BJ (cell line): ENCODE measurements around the gene SCARF2. TPM values are rescaled to one million over a fixed set of nuclear protein-coding genes. Genes with fewer than 3 reads are reported as not detected.
"Not testable (repeated sequence)": the region's sequence is repeated elsewhere in the genome, so short reads cannot be mapped to it uniquely, and the experiment has no call there.

ENCODE experiments used
- CTCF ChIA-PET: fragments of 350-600 bp; formaldehyde crosslinking; extraction: SDS; loops from one replicate; lab custom pipeline; 2021; ENCODE audit warnings: antibody characterized with exemption, inconsistent platforms; lab: Yijun Ruan, JAX
- POLR2A ChIA-PET: fragments of 300-600 bp; sonication (Branson Sonifier 250); formaldehyde crosslinking; extraction: SDS; loops from one replicate; lab custom pipeline; 2021; ENCODE audit warnings: antibody characterized with exemption; lab: Charles Lee
- DNase-seq: peaks from one replicate; pipeline ENCODE4 v3.0.0-alpha.2; 2011; ENCODE audit warnings: low read depth
- H3K27me3 ChIP-seq: 2 replicates; pipeline ENCODE4 v1.6.0; 2011; ENCODE audit warnings: low read length; ENCODE audit not compliant: control insufficient read depth, insufficient read depth
- H3K36me3 ChIP-seq: 2 replicates; pipeline ENCODE4 v1.5.1; 2011; ENCODE audit warnings: low read length; ENCODE audit not compliant: control insufficient read depth, insufficient read depth
- H3K4me3 ChIP-seq: 2 replicates; pipeline ENCODE4 v1.5.1; 2011; ENCODE audit warnings: low read depth, mild to moderate bottlenecking, control low read depth, low read length
- CTCF ChIP-seq: IDR thresholded peaks from 2 replicates; pipeline ENCODE4 v1.5.1; 2011; ENCODE audit warnings: low read depth, mild to moderate bottlenecking, control low read depth, inconsistent platforms, low read length, moderate library complexity; ENCODE audit not compliant: insufficient read depth
- polyA plus RNA-seq: library from polyadenylated mRNA; depleted of rRNA; stranded (reverse); fragments of >200 nt; gene quantifications from 2 replicates; pipeline ENCODE4 v1.2.3, GENCODE V29; 2011

The SCARF2 gene
- polyA plus RNA-seq, 1 experiment, result 28.8 TPM

GRCh38 chr22:20421507-20421874 is 16.1 kb downstream of the SCARF2 start:
- Histone ChIP-seq H3K36me3 (peaks cover 6% of the 10 kb centered on the region), H3K27me3 (no peaks in the 10 kb centered on the region), H3K4me3 (no peak overlapping the region)
- ChIA-PET CTCF (interaction anchor here (0.8 to 1.7 kb wide), 3 partner anchors 9 to 143 kb away, joined by 3 to 5 read pairs (median 4); no protein-coding TSS in a partner anchor), POLR2A (interaction anchor here (0.6 kb wide), 1 partner anchor 488 kb away, joined by 8 read pairs; no protein-coding TSS in a partner anchor)
- no peak for DNase-seq
- no peak for TF ChIP-seq CTCF

- ChIA-PET CTCF (interaction anchor here (1.0 to 5.3 kb wide), 3 partner anchors 13 to 36 kb away, joined by 3 to 88 read pairs (median 17); no protein-coding TSS in a partner anchor), POLR2A (no interaction called here)
- no peaks in the 10 kb centered on the region for H3K27me3 ChIP-seq
- H3K36me3 ChIP-seq, result peaks cover 5% of the 10 kb centered on the region
- no peak for TF ChIP-seq CTCF
- H3K4me3 ChIP-seq, result no peak overlapping the region
- no peak for DNase-seq
Observed at GRCh38 chr22:20420157-20420842, 17.3 kb downstream of the SCARF2 start.

GRCh38 chr22:20419664-20419951 is 18.0 kb downstream of the SCARF2 start:
- no peak for DNase-seq
- ChIA-PET POLR2A (no interaction called here), CTCF (interaction anchor here (1.0 to 5.3 kb wide), 8 partner anchors 12 to 95 kb away, joined by 3 to 88 read pairs (median 7); no protein-coding TSS in a partner anchor)
- no peak overlapping the region for H3K4me3 ChIP-seq
- no peak for TF ChIP-seq CTCF
- no peaks in the 10 kb centered on the region for H3K27me3 ChIP-seq
- H3K36me3 ChIP-seq, result peaks cover 2% of the 10 kb centered on the region; the same call in 1 of the 2 replicates

- H3K27me3 ChIP-seq, result 0 out of 2 replicates have a peak, but pooled peaks cover 2% of the 10 kb centered on the region
- peak; percentile 87 for TF ChIP-seq CTCF
- ChIA-PET CTCF (interaction anchor here (0.6 to 5.3 kb wide), 24 partner anchors 9 to 182 kb away, joined by 3 to 88 read pairs (median 4); partner anchors contain the start of gene MED15), POLR2A (interaction anchor here (0.6 to 0.7 kb wide), 2 partner anchors 36 to 532 kb away, joined by 4 to 10 read pairs; no protein-coding TSS in a partner anchor)
- DNase-seq, result no peak
- H3K36me3 ChIP-seq, result 0 out of 2 replicates have a peak, but pooled peaks cover 1% of the 10 kb centered on the region
- H3K4me3 ChIP-seq, result peak overlapping the region; percentile 43
Observed at GRCh38 chr22:20418211-20418788, 19.3 kb downstream of the SCARF2 start.

GRCh38 chr22:20415699-20416098 is 21.9 kb downstream of the SCARF2 start:
- POLR2A ChIA-PET, H3K36me3 ChIP-seq, H3K27me3 ChIP-seq, DNase-seq, H3K4me3 ChIP-seq: not testable (repeated sequence)
- CTCF ChIA-PET, result interaction anchor here (5.3 kb wide), 1 partner anchor 40 kb away, joined by 88 read pairs; no protein-coding TSS in a partner anchor

GRCh38 chr22:20415241-20415640 is 22.4 kb downstream of the SCARF2 start:
- H3K36me3 ChIP-seq, H3K4me3 ChIP-seq, POLR2A ChIA-PET, DNase-seq, H3K27me3 ChIP-seq: not testable (repeated sequence)
- CTCF ChIA-PET, result interaction anchor here (5.3 kb wide), 1 partner anchor 41 kb away, joined by 88 read pairs; no protein-coding TSS in a partner anchor
